ENCODE measurements around the gene RPL23.

DNA sequence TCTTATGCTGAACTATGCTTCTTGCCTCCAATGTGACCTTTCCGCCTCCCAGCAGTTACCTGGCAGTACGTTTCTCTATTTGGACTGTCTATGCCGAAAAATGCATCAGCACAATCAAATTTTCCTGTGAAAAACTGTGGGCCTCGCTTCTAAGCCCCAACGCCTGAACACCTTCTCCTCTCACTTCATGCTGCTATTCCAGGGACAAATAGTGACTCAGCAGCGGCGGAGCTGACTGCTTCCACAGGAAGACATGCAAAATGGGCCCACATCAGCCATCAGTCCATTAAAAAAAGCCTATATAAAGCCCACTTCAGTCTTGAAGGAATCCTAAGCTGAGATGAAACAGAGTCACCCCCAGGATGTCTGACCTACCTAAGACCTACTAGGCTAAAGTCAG, 43.7 kb downstream of the RPL23 start:
- TF ChIP-seq, protein P1, sequence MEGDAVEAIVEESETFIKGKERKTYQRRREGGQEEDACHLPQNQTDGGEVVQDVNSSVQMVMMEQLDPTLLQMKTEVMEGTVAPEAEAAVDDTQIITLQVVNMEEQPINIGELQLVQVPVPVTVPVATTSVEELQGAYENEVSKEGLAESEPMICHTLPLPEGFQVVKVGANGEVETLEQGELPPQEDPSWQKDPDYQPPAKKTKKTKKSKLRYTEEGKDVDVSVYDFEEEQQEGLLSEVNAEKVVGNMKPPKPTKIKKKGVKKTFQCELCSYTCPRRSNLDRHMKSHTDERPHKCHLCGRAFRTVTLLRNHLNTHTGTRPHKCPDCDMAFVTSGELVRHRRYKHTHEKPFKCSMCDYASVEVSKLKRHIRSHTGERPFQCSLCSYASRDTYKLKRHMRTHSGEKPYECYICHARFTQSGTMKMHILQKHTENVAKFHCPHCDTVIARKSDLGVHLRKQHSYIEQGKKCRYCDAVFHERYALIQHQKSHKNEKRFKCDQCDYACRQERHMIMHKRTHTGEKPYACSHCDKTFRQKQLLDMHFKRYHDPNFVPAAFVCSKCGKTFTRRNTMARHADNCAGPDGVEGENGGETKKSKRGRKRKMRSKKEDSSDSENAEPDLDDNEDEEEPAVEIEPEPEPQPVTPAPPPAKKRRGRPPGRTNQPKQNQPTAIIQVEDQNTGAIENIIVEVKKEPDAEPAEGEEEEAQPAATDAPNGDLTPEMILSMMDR (conservative IDR thresholded peaks at IDR 0.05; ENCODE audit: low read depth, low read length) = no peak
- TF ChIP-seq EZH2 (IDR thresholded peaks at IDR 0.05; ENCODE audit: low read length, unreplicated experiment) = no peak
- no peak for TF ChIP-seq EZH2phosphoT487 (IDR thresholded peaks at IDR 0.05; ENCODE audit: borderline replicate concordance, low read length)

Measured in PC-3 (cell line).